ENCODE measurements around the gene ITPRID2.
A peak's percentile ranks its signal among the peaks of the same experiment; 100 is the strongest.
"Not testable (repeated sequence)": the region's sequence is repeated elsewhere in the genome, so short reads cannot be mapped to it uniquely, and the experiment has no call there.

The ITPRID2 gene

GRCh38 chr2:181918188-181918587, 26.7 kb downstream of the ITPRID2 start:
- no peak for DNase-seq

DNA sequence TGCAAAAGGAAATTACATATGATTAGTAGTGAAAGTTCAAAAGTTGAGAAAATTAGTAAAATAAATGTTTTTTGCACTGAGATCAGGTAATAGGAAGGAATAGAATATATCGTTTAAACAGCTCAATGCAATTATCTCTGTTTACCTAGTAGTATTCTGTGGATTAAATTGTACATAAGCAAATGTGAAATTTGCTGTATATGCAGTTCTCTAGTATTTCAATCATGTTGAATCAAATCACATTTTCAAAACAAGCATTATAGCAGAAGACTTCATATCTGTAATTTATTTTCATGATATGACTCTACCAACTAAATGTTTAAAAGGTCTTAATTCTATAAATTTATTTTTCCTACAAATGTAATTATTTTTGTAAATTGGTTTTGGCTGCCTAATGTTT, 31.6 kb downstream of the ITPRID2 start:
- no peak for DNase-seq

- no peak for DNase-seq
Measured at GRCh38 chr2:181924336-181924735, 32.8 kb downstream of the ITPRID2 start.

GRCh38 chr2:181934694-181935093, 43.2 kb downstream of the ITPRID2 start:
- DNase-seq: no peak

- no peak for DNase-seq
Measured at GRCh38 chr2:181937473-181937872, 45.9 kb downstream of the ITPRID2 start.

- DNase-seq: no peak
Measured at GRCh38 chr2:181943411-181944124, 52.0 kb downstream of the ITPRID2 start.

- no peak for DNase-seq
Measured at GRCh38 chr2:181944164-181944913, 52.8 kb downstream of the ITPRID2 start.

- DNase-seq: no peak
Measured at GRCh38 chr2:181944914-181945291, 53.4 kb downstream of the ITPRID2 start.

GRCh38 chr2:181946444-181947127, 55.1 kb downstream of the ITPRID2 start:
- DNase-seq: no peak

DNA sequence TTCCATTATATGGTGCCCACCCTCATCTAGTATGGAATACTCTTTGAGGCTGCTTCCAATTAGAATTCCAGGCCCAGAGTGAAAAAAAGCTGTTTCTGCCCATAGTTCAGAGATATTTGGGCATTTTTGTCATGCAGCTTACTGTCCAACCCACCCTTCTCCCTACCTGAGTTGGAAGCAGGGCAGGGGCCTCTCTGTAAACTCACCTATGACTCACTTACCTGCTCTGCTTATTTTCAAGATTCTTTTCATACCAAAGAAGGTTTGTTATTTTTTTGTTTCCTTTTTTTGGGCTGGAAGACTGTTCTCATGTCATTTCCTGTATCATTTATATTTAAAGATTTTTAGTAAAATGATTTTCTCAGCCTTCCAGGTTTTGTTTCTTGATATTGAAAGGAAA, 55.7 kb downstream of the ITPRID2 start:
- DNase-seq: no peak

DNA sequence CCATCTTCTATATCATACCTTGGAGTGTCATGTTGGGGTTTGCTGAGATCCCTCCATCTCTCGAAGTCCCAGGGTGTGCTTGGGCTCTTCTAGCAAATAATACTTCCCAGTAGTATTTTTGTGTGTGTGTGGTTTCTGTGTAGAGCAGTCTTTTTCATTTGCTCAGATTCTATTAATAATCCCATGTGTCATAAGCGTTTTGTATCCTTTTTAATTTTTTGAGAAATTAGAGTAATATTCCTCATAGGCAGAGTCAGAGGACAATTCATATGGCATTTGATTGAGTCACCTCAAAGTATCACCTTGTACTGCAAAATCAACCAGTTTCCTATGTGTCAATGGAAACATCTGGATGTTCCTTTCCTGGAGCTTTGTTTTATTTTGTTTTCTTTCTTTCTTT, 56.7 kb downstream of the ITPRID2 start:
- DNase-seq: no peak

DNA sequence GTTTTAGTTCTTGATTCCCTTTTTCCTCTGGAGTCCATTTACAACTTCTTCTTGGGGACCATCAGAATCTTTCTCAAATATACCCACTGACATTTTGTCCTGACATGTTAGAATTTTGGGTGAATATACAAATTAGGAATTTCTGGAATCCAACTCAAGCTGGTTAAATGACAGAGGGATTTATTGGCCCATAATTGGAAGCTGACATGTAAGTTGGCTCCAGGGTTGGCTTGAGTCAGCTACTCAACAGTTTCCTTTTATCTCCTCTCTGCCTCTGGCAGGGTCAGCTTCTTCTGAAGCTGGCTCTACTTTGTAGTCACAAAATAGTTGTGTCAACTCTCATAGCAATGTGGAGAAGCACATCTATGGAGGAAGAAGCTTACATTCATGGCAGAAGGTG, 57.5 kb downstream of the ITPRID2 start:
- no peak for DNase-seq

- DNase-seq: no peak
Measured at GRCh38 chr2:181952404-181953226, 61.1 kb downstream of the ITPRID2 start.

- DNase-seq: peak; percentile 9
Measured at GRCh38 chr2:181953881-181954537, 62.5 kb downstream of the ITPRID2 start.

DNA sequence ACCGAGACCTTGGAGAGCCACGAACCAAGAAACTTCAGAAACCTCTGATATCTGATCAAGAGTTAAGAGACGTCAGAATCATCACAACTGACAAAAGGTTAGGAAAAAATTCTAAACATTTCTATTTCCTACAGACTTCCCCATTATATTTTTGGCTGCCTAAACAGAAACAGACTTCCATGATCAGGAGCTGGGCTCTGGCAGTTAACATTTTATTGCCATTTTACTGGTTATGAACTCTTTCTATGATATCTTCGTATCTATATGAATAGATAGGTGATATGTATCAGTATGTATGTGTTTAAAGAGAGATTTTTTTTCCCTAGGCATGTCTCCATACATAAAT, 63.0 kb downstream of the ITPRID2 start:
- no peak for DNase-seq

DNA sequence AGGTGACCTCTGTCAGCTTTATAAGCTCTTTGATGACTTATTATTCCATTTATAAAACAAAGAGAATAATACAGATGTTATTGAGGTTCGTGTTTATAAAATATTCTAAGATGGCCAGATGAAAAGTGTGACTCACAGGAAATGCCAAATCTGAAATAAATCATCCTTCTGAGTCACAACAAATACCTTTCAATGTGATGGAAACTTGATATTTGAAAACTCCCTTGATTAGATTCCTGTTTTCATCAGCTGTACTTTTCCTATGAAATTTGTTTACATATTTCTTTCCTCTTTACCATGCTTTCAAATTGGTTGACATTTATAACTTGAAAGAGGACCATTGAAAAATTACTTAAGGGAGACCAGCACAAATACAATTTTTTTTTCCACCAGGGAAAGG, 63.5 kb downstream of the ITPRID2 start:
- no peak for DNase-seq

- DNase-seq: not testable (repeated sequence)
Measured at GRCh38 chr2:181955866-181956265, 64.3 kb downstream of the ITPRID2 start.

- DNase-seq: no peak
Measured at GRCh38 chr2:181957668-181958067, 66.1 kb downstream of the ITPRID2 start.

DNA sequence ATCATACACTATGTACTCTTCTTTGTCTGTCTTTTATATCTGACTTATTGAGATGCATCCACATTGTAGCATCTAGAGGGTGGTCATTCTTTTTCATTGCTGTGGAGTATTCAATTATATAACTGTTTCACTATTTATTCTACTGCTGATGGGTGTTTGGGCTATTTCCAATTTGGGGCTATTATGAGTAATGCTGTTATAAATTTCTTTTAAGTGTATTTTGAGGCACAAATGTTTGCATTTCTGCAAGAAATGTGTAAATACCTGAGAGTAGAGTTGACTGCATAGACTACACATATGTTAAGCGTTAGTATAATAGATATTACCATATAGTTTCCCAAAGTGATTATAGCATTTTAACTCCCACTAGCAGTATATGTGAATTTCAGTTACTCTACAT, 67.2 kb downstream of the ITPRID2 start:
- DNase-seq: no peak

DNA sequence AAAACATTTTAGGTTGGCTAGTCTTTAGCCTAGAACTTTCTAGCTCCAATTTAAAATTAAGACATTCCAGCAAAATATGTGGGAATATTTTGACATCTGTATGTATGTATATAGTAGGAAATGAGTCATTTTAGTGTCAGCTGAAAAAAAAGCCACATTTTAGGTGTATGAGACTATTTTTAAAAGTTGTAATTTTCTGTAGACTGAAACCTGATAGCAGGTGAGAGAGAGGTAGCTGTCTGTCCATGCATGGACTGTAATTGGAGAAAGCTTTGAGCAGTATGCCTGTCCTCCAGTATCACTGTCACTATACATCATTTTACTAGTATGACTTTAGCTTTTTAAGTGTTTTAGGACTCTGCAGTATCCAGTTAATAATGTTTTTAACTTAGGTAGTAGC, 68.0 kb downstream of the ITPRID2 start:
- DNase-seq: no peak

GRCh38 chr2:181961167-181961566, 69.6 kb downstream of the ITPRID2 start:
- DNase-seq: not testable (repeated sequence)

DNA sequence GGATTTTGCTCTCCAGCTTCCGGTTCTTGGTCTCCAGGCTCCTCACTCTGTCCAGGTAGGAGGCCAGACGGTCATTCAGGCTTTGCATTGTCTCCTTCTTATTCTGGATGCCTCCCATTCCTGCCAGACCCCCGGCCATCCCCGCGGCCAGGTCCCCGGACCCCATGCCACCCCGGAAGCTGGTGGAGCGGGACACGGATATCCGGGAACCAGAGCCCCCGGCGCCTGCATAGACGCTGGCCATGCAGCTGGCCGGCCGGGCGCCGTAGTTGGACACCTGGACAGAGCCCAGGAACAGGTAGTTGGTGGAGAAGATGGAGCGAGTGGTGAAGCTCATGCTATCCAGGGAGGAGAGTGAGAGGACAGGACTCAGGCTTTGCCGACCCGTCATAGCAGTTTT, 70.6 kb downstream of the ITPRID2 start:
- no peak for DNase-seq

Measured in SHP77 treated with DMSO at 0.1 percent for 48 hours (cell line).